Liver (tissue), 3 donors: Measurements from ENCODE around the gene ERC2.

Experiments used
- FOXA1 ChIP-seq: IDR thresholded peaks from 2 replicates; pipeline ENCODE4 v1.6.1; 2016; ENCODE audit warnings: antibody characterized with exemption
- SP1 ChIP-seq: IDR thresholded peaks from 2 replicates; pipeline ENCODE4 v1.6.1; 2018; ENCODE audit warnings: antibody characterized with exemption, mild to moderate bottlenecking
- TF ChIP-seq, protein P1 (sequence below): fragments of 150-350 bp; IDR thresholded peaks from 2 replicates; pipeline ENCODE4 v1.5.1; 2017; ENCODE audit warnings: improper control_type of control experiment, low read depth, low read length; ENCODE audit not compliant: missing input control
- donor health status: healthy.
- donor health status: healthy.

DNA sequence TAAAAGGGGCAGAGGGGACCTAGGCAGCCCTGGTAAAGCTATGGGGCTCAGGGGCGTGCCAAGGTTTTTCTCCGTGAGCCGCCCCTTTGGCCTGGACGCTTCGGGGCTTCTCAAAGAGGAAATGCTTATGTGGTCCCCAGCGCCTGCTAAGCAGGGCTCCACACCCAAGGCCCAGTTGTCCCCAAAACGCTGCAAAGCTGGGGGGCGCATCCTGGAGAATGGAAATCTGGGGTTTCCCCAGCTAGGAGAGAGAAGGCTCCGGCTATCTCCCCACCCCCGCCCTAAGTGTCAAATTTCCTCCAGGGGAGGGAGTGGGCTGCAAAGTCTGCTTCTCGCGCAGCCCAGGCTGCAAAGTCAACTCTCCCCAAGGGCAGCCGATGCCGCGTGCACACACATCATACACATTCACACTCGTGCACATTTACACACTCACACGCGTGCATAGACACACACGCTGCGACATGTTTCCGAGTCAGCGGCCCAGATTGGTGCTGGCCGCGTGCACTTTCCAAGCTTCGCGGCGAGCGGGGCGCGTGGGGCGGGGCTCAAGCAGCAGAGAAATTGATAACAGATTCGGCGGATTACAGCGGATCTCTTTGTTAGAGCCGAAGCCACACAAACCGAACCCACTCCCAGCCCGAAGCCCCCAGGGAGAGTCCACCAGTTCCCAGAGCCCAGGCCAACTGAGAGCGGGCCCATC lies 985.6 kb downstream of the ERC2 start:
- TF ChIP-seq FOXA1: no peak
- TF ChIP-seq, protein P1, sequence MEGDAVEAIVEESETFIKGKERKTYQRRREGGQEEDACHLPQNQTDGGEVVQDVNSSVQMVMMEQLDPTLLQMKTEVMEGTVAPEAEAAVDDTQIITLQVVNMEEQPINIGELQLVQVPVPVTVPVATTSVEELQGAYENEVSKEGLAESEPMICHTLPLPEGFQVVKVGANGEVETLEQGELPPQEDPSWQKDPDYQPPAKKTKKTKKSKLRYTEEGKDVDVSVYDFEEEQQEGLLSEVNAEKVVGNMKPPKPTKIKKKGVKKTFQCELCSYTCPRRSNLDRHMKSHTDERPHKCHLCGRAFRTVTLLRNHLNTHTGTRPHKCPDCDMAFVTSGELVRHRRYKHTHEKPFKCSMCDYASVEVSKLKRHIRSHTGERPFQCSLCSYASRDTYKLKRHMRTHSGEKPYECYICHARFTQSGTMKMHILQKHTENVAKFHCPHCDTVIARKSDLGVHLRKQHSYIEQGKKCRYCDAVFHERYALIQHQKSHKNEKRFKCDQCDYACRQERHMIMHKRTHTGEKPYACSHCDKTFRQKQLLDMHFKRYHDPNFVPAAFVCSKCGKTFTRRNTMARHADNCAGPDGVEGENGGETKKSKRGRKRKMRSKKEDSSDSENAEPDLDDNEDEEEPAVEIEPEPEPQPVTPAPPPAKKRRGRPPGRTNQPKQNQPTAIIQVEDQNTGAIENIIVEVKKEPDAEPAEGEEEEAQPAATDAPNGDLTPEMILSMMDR: no peak
- no peak for TF ChIP-seq SP1
